ENCODE data around the gene GRB14.
A peak's percentile ranks its signal among the peaks of the same experiment; 100 is the strongest.
"Not testable (repeated sequence)": the region's sequence is repeated elsewhere in the genome, so short reads cannot be mapped to it uniquely, and the experiment has no call there.

The GRB14 gene

DNA sequence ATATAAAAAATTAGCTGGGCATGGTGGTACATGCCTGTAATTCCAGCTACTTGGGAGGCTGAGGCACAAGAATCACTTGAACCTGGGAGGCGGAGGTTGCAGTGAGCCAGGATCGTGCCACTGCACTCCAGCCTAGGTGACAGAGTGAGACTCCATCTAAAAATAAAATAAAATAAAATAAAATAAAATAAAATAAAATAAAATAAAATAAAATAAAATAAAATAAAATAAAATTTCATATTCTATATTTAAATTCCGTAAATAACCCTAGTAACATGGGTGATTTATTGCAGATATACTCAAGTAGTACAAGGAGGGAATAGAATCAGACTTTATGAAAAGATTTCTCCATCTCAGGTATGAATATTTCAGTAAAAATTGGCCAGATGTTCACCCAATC, 71.6 kb downstream of the GRB14 start:
- DNase-seq: not testable (repeated sequence)

- DNase-seq: no peak
These were observed 75.8 kb downstream of the GRB14 start for GRCh38 chr2:164545484-164545883.

- DNase-seq: no peak
These were observed 78.7 kb downstream of the GRB14 start for GRCh38 chr2:164542581-164543021.

- DNase-seq: no peak
These were observed 82.9 kb downstream of the GRB14 start for GRCh38 chr2:164538240-164538866.

GRCh38 chr2:164535280-164536025, 85.8 kb downstream of the GRB14 start:
- DNase-seq: no peak

- DNase-seq: no peak
These were observed 90.8 kb downstream of the GRB14 start for GRCh38 chr2:164530464-164530863.

GRCh38 chr2:164523726-164524125, 97.6 kb downstream of the GRB14 start:
- DNase-seq: peak; percentile 34

GRCh38 chr2:164523009-164523408, 98.3 kb downstream of the GRB14 start:
- DNase-seq: no peak

DNA sequence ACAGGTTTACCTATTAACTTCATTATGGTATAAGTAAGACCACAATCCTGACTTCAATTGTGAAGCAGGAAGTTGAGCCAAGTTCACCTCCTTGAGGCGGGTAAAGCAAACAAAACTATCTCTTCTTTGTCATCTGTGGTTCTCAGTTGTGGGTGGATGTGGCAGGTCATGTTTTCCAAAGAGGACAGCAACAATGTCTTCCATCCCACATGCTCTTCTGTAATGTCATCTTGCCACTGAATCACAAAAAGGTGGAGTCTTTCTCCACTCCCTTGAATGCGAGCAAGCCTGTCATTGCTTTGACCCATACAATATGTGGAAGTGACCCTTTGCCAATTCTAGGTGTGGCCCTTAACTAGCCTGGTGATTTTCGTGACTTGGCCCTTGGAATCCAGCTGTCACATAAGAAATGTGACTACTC, 98.7 kb downstream of the GRB14 start:
- no peak for DNase-seq

DNA sequence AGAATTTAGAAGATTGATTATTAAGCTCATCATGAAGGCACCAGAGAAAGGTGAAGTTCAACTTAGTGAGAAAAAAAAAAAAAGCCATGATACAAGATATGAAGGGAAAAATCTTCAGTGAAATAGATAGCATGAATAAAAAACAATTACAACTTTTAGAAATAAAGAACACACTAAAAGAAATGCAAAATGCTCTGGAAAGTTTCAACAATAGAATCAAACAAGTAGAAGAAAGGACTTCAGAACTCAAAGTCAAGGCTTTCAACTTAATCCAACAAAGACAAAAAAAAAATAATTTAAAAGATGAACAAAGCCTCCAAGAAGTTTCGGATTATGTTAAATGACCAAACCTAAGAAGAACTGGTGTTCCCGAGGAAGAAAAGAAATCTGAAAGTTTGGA, 105.5 kb downstream of the GRB14 start:
- DNase-seq: no peak

DNA sequence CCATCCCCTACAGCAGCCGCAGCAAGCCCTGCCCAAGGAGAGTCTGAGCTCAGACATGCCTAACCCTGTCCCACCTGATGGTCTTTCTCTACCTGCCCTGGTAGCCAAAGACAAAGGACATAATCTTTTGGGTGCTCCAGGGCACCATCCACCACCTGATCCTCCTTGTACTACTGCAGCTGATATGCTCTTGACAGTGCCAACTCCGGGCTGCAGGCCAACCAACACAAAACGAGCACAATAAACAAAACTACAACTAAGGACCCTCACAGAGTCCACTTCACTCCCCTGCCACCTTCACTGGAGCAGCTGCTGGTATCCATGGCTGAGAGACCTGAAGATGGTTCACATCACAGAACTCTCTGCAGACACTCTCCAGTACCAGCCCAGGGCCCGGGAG, 106.3 kb downstream of the GRB14 start:
- no peak for DNase-seq

- DNase-seq: no peak
These were observed 106.8 kb downstream of the GRB14 start for GRCh38 chr2:164514491-164514890.

DNA sequence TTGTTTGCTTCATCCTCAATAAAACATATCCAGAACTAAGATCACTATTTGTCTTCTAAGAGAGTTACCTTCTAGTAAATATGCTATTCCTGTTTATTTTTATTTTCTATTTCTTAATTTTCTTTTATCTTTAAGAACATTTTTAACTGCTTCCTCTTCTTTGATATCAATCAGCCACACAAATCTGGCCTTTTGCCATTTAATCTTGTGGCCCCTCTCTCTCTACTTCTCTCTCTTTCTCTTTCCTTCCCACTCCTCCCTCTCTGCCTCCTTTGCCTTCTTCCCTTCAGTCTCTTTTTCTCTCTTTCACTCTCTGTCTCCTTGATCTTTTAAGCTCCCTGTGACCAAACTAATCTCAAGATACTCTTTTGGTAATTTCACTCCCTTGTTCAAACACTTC, 108.4 kb downstream of the GRB14 start:
- no peak for DNase-seq

GRCh38 chr2:164511738-164512137, 109.5 kb downstream of the GRB14 start:
- no peak for DNase-seq

DNA sequence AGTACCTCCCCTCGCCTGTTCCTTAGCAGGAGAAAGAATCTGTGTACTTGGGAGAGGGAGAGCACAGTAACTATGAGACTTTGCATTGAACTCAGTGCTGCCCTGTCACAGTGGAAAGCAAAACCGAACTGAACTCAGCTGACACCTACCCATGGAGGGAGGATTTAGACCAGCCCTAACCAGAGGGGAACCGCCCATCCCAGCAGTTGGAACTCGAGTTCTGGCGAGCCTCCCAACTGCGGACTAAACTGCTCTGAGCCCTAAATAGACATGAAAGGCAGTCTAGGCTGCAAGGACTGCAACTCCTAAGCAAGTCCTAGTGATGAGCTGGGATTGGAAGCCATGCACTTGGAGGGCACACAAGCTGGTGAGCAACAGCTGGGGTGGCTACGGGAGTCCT, 110.4 kb downstream of the GRB14 start:
- DNase-seq: peak; percentile 34

DNA sequence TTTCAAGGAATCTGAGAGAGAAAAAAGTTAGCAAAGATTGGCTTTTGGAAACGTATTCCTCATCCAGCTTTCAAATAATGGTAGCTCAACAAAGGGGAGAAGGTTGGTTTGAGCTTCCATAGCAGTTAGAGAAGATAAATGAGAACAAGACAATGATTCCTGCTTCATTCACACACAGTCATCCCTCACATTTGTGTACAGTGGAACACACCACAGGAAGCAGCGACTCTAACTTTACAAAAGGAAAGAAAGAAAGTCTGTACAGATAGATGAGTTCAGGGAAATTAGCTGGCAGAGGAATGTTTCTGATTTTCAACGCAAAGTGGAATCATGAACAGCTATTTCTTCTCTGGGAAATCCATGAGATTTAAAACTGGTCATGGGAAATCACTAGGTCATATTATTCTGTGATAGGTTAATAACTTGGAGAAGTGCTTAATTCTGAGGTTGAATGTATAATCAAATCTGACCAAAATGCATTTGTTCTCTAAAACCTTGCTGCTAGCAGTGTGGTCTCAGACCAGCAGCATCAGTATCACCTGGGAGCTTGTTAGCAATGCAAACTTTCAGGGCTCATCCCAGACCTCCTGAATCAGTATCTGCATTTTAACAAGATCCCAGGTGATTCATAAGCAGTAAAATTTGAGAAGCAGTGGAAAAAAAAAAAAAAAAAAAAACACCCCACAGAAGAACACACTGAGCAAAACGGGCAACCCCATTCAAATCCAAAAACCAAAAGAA, 112.0 kb downstream of the GRB14 start:
- DNase-seq: no peak

DNA sequence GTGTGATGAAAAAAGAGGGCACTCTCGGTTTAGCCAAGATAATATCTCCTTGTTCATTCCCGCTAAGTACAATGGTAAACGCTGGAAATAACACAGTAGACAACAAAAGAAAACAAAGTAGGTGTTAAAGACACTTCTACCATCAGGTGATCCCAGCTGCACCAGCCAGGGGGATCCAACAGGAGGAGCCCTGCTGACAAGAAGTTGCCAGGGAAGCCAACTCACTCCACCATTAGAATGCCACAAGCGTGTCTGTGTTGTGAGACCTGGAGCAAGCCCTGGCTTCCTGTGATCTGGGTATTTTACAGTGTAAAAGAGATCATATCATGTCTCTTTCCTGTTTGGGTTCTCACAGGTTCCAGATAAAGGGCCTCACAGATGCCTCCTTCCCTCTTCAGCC, 117.0 kb downstream of the GRB14 start:
- no peak for DNase-seq

DNA sequence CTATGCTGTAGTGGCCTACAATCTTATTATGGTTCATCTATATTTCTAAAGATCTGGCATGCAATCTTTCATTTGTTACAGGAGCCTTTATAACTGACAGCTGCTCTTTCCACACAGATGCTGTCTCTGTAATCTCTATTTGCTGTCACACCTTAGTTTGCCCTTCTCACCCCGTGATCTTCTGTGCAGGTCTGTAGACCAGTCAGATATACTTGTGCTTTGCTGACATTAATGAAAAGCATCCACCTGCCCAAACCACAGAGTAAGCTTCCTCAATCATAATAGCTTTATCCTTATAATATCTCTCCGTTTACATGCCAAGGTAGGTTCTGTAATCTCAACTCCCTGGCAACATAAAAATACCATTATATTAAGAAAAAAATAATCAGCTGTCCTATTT, 122.4 kb downstream of the GRB14 start:
- no peak for DNase-seq

- no peak for DNase-seq
These were observed 124.4 kb downstream of the GRB14 start for GRCh38 chr2:164496881-164497280.

DNA sequence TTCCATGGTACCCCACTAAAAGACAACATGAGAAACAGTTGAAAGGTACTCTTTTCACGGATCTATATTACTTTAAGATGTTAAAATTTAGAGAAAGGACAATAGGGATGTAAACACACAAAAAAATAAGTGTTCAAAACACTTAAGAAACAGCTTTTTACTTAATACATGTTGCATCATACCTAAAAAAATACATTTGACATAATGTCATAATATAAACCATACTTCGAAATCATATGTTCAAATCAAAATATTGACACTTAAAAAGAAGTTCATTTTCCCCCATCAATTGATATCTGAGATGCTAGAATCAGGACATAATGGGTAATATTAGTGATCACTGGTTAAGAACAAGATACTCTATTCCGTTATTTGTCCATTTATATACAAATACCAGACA, 124.9 kb downstream of the GRB14 start:
- DNase-seq: no peak

DNA sequence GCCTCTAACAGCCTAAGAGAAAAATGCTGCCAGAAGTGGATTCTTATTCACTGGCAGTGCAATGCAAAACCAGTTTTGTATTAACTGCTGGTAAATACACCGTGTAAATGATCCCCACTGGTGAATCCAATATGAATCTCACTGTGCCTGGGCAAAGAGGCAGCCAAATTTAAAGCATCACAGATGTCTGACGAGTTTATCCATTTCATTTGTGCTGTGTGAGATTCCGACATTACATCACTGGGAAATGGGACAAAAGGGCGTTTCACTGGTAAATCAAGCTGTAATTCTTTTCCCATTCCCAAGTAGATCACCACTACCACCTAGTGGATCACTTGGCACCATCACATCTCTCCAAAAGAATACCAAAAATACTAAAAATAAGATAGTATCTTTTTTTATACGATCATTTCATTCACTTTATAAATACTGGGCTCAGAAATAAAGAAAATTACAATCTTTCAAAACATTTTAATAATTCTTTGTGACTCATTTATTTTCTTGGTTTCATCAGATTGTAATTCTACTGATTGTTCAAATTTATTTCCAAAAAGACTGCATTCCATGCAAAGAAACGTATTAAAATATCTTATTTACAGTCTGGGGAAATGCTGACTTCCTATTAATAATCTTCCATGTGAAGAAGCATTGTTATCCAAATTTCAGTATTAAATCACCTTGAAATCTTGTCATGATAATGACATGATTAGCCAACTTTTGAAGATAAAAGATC, 125.6 kb downstream of the GRB14 start:
- DNase-seq: peak; percentile 39

DNA sequence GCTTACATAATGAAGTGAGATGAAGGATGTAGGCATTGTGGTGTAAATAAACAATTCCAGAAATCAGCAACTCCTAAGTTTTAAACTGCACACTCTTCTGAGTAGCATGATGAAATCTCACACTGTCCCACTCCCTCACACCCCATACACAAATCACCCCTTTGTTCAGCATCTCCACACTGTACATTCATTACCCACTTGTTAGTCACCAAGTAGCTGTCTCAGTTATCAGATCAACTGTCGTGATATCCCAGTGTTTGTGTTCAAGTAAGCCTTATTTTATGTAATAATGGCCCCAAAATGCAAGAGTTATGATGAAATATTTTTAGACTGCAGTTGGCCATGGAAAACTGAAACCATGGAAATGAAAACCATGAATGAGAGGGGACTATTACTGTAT, 135.7 kb downstream of the GRB14 start:
- DNase-seq: no peak

- DNase-seq: peak; percentile 54
These were observed 141.8 kb downstream of the GRB14 start for GRCh38 chr2:164479460-164479859.

Measured in right hindlimb (tissue), 1 donor.